IPS-18c (cell line): ENCODE results near the gene PCDH10.

Source experiments
- H3K4me3 ChIP-seq: 2 replicates; pipeline ENCODE4 v1.7.0; 2013; ENCODE audit warnings: low read depth, mild to moderate bottlenecking, low read length, moderate library complexity; ENCODE audit not compliant: insufficient read depth
- H3K9me3 ChIP-seq: one replicate; pipeline ENCODE4 v1.6.1; 2013; ENCODE audit warnings: mild to moderate bottlenecking, low read length, moderate library complexity; ENCODE audit not compliant: control insufficient read depth, insufficient read depth

PCDH10 gene, protein sequence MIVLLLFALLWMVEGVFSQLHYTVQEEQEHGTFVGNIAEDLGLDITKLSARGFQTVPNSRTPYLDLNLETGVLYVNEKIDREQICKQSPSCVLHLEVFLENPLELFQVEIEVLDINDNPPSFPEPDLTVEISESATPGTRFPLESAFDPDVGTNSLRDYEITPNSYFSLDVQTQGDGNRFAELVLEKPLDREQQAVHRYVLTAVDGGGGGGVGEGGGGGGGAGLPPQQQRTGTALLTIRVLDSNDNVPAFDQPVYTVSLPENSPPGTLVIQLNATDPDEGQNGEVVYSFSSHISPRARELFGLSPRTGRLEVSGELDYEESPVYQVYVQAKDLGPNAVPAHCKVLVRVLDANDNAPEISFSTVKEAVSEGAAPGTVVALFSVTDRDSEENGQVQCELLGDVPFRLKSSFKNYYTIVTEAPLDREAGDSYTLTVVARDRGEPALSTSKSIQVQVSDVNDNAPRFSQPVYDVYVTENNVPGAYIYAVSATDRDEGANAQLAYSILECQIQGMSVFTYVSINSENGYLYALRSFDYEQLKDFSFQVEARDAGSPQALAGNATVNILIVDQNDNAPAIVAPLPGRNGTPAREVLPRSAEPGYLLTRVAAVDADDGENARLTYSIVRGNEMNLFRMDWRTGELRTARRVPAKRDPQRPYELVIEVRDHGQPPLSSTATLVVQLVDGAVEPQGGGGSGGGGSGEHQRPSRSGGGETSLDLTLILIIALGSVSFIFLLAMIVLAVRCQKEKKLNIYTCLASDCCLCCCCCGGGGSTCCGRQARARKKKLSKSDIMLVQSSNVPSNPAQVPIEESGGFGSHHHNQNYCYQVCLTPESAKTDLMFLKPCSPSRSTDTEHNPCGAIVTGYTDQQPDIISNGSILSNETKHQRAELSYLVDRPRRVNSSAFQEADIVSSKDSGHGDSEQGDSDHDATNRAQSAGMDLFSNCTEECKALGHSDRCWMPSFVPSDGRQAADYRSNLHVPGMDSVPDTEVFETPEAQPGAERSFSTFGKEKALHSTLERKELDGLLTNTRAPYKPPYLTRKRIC

DNA sequence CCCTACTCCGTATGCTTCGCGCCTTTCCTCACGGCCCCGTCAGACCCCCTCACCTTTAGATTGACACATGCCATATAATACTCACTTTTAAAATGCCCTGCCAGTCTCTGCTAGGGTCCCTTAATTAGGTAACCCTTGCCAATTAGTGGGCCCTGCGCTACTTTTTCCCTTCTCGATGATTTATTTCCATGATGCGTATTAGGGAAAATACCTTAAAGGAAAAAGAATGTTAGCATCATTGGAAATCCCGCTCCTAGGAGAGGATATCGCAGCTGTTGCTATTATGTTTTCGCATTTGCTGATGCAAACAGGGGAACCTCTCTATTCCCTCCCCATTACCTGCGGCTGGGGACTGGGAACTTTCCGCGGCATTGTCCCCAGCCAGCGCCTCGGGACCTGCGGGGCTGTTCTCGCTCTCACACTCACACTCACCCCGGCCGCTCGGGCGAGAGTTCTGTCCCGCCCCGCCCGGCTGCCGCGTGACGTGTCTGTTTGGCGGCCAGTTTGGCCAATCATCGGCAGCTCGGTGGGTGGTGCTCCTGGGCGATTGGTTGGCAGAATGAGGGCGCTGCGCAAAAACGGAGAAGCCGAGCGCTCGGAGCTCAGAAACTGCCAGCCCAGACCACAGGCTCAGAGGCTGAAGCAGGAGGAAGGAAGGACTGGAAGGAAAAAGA, at the start of gene PCDH10:
PCDH10 (plus strand) TSS at position 605 of the 674 bp plus-strand sequence. CDS start 847 bp downstream, outside the sequence.
- no peaks in the 10 kb centered on the region for H3K9me3 ChIP-seq

DNA sequence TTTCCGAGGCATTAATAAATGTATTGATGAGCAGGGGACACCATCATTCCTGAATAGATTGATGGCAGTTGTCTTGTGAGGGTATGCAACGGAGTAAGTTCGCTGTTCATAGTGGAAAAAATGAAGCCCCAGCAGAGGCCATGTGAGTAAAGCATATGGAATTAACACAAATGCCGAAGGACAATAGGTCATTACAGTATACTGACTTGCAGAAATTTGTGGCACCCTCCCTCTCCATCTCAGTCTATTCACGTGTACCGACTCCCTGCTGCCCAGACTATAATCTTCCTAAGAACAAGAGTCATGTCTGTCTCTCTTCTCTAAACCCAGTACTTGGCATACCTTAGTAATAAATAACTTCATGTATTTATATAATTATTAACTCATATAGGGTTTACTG, 47.1 kb upstream of the PCDH10 start:
- no peaks in the 10 kb centered on the region for H3K9me3 ChIP-seq
- no peak overlapping the region for H3K4me3 ChIP-seq

More for the DNA sequence above, at the start of gene PCDH10:
- peak within 1 kb of the TSS; percentile 72 for H3K4me3 ChIP-seq

DNA sequence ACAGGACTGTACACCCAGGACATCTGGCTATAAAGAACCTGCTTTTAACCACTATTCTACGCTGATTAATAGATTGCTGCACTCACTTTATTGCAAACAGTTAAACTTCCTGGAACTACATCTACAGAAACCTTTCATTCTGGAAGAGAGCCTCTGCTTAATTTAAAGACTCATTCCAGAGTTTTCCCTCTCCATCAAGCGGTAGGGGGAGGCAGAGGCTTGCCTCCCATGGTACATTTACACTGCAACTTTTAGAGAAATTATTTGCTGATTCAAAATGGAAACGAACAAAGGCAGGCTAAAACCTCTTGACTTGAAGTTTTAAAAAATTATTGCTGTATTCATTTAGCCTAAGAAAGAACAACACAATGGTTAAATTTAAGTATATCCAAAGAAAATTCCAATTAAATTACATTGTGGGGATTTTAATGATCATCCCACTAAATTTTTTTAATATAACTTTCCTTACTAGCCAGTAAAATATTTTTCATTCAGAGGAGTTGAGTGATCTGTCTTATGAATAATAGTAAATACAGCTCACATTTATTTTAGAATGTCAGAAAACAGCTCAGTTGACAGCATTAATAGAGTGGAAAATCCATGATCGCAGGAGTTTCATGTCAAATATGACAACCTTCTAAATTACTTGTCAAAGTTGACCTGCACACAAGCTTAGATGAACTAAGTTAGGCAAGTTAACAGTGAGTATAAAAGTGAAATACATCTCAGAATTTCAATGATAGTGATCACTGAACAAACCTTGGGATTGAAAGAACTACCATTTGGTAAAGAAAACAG, 46.3 kb upstream of the PCDH10 start:
- Histone ChIP-seq H3K9me3 (no peaks in the 10 kb centered on the region), H3K4me3 (no peak overlapping the region)

DNA sequence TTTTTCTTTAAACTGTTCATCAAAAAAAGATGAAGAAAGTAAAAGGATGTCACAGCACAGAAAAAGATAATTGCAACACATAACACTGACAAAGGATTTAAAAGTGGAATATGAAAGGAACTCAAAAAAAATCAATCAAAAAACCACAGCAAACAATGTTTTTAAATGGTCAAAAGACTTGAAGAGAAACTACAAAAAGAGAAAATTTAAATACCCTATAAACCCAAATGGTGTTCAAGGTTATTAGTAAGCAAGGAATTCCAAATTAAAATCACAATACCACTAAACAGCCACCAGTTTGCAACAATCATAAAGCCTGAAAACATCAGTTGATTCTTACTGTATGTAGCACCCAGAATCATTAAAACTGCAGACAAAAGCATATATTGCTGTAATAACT, 36.5 kb upstream of the PCDH10 start:
- Histone ChIP-seq H3K4me3 (no peak overlapping the region), H3K9me3 (no peaks in the 10 kb centered on the region)

DNA sequence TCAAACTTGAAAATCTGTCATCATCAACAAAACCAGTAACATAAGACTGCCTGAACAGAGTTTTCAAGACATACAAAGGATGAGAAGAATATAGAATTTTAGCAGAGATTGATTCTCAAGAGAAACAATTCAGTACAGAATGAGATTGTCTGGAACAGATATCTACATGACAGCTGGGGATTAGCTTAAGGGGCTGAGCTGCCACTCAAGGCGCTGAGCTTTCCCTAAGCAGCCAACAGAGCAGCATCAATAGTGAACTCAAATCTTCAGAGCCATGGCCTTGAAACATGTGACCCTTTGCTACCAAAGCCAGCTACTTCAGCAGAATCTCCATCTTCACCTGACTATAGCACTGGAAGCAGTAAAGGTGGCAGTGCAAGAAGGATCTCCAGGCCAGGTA, 24.3 kb upstream of the PCDH10 start:
- Histone ChIP-seq H3K4me3 (no peak overlapping the region), H3K9me3 (no peaks in the 10 kb centered on the region)

DNA sequence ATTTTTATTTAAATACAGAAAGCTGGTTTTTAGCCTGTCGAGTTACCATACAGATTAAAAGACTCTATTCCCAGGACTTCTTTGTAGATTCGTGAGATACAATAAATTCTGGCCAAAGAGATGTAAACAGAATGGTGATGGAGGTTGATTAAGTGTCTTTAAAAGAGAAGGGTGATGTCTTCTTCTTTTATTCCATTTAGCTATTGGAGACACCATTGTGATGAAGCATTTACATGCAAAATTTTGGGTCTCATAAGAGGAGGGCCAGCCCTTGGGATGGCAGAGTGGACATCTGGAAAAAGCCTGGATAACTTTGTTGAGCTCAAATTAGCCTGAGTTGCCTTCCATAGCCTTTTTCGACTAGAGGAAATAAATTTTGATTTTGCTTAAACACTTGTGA, 21.6 kb upstream of the PCDH10 start:
- no peaks in the 10 kb centered on the region for H3K9me3 ChIP-seq
- no peak overlapping the region for H3K4me3 ChIP-seq

DNA sequence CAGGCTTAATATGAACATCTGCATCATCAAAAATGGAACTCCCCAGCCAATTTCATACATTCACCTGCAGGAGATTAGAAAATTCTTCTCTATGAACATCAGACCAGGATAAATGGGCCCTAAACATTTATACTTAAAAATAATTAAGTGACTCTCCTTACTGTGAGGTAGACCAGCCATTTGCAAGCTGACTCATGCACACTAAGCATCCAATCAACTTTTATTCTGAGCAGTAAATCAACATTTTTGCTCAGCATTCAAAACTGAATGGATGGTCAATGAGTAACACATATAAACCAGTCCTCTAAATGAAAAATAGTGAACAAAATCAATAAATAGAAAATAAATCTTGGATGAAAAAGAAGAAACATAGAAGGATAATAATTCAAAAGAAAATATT, 19.9 kb upstream of the PCDH10 start:
- Histone ChIP-seq H3K9me3 (no peaks in the 10 kb centered on the region), H3K4me3 (no peak overlapping the region)

DNA sequence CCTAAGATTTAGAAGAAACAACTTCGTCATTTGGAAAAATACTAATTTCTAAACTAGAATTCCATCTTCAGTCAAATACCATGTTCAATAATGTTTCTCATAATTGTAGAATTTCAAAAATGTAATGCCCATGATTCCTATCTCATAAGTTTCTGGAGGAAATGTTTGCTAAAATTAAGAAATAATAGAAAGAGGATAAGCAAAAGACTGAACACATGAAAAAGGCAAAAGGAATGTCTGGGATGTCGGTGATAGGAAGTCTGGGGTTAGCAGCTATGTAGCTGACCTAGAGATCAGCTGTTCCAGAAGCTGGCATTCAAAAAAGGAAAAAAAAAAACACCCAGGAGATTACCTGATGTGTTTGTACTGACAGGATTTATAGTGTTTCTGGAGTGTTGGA, 18.9 kb upstream of the PCDH10 start:
- Histone ChIP-seq H3K4me3 (no peak overlapping the region), H3K9me3 (no peaks in the 10 kb centered on the region)

GRCh38 chr4:133131829-133132460, 17.1 kb upstream of the PCDH10 start:
- Histone ChIP-seq H3K9me3 (no peaks in the 10 kb centered on the region), H3K4me3 (no peak overlapping the region)

- Histone ChIP-seq H3K4me3 (no peak overlapping the region), H3K9me3 (no peaks in the 10 kb centered on the region)
Measured at GRCh38 chr4:133136833-133137232, 12.3 kb upstream of the PCDH10 start.

DNA sequence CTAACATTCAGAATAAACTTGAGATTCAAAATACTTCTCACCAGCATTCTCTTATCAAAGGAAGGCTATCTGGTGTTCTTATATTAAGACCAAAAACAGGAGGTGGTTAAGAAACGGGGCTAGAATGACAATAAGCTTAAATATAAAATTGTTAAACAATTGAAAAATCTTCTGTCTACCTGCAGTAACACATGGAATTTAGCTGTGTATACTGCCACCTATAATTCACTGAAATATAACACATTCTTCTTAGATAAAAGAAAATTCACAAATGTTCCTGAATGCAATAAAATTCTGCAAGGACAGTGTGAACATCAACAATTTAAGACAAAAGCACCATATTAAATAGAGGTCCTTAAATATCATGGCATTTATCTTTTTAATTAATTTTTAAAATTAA, 11.5 kb upstream of the PCDH10 start:
- Histone ChIP-seq H3K4me3 (no peak overlapping the region), H3K9me3 (no peaks in the 10 kb centered on the region)

- H3K9me3 ChIP-seq = no peaks in the 10 kb centered on the region
- H3K4me3 ChIP-seq = no peak overlapping the region
Measured at GRCh38 chr4:133143775-133144430, 5.2 kb upstream of the PCDH10 start.

DNA sequence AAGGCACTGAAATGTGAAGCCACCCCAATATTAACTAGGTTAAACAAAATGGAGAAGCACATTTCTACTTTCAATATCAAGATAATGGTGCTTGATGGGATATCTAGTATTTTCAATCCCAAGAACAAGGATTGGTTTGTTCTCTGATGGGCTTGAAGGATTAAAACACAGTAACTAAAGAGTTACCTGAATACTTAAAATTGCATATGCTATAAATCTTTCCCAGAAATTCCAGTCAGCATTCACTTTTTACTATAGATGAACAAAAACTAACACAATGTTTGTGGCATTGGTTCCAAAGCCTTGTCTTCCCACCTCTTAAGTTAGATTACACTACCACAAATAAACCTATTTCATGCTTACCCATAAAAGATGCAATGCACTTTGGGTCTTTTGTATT, 3.9 kb upstream of the PCDH10 start:
- Histone ChIP-seq H3K4me3 (no peak overlapping the region), H3K9me3 (no peaks in the 10 kb centered on the region)

- Histone ChIP-seq H3K4me3 (peak overlapping the region; percentile 53), H3K9me3 (no peaks in the 10 kb centered on the region)
Measured at GRCh38 chr4:133145758-133146573, 3.1 kb upstream of the PCDH10 start.

DNA sequence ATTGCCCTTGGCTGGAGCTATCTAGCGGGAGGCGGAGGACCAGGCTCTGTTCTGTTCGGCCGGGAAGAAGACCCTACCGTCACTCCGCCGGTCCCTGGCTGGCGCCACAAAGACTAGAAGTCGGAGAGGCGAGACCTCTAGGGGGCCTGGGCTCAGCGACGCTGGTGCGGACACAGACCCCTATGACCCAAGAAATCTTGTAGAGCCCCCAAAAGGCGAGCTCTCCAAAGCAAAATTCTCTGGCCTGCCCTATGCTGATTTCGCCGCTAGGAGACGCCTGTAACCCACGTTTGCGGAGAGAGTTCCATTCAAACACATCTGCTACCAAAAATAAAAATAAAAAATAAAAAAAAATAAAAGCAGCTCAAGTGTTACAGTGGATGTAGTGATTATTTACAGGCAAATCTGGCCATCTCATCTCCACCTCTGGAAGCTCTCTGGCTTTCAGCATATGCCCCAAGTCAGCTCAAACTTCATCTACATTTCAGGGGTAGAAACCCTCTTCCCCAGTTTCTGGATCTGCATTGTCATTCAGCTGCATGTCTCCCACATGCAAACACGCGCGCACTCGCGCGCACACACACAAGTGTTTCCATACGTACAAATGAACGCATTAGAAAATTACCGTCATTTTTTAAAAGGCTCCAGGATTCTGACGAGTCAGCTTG, 2.4 kb upstream of the PCDH10 start:
- peak overlapping the region; percentile 53 for H3K4me3 ChIP-seq
- H3K9me3 ChIP-seq = no peaks in the 10 kb centered on the region
